Measurements from ENCODE around the gene GVQW3.

GVQW3 gene

GRCh38 chr11:76445121-76446084 lies 64.3 kb downstream of the GVQW3 start:
- peak; percentile 37 for DNase-seq (ENCODE audit: low read depth)

- DNase-seq (ENCODE audit: low read depth), result no peak
Observed at GRCh38 chr11:76448506-76448905, 67.4 kb downstream of the GVQW3 start.

DNA sequence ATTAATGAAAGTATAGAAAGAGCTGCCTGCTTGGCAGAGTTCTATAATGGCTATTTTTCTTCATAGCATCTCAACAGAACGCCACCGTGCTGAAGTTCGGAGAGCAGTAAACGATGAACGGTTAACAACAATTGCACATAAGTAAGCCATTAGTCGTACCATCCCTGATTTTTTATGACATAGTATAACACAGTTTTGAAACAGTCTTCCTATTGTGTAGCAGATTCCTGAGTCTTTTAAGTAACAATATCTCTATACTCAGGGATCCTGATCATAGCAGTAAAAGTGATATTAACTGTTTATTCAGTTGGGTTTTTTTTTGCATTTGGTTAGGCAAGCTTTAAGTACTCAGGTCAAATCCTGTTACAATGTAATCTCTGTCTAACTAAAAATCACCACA lies 72.1 kb downstream of the GVQW3 start:
- no peak for DNase-seq (ENCODE audit: low read depth)

DNA sequence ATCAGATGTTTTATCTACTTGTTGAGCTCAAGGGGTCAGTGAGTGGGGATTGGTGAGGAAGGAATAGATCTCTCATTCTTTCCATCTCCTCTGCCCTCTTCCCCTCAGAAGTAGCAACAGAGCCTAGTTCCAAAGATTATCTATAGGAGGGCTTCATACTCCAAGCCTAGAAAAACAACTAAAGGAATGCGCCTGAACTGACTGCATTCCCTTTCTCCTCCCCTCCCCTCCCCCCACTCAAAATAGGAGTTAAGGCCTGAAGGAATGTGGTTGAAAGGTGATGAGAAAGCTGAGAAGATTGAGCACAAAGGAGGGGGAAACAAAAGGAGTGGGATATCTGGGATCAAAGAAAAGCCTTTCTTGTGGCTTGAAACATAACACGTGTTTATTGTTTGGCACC lies 74.2 kb downstream of the GVQW3 start:
- DNase-seq (ENCODE audit: low read depth), result no peak

DNA sequence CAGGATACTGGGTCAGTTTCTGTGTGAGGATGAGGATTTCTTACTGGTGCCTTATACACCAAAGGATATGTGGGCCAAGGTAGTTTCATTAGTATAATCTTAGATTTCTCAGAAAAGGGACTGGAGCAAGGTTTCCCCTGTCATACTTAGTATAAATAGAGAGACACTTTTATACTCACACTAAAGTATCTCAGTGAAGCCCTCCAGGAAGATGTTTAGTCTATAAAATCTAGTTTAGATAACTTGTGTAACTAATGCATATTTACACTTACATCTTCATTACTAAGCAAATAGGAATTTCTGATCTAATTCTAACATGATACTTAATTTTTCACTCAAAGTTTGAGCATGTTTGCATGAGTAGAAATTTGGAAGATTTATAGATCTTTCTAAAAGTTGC lies 74.8 kb downstream of the GVQW3 start:
- no peak for DNase-seq (ENCODE audit: low read depth)

- DNase-seq (ENCODE audit: low read depth), result no peak
Observed at GRCh38 chr11:76456571-76456970, 75.4 kb downstream of the GVQW3 start.

Measured in T follicular helper cell (primary cell).